Activated CD8-positive, alpha-beta memory T cell treated with anti-CD3 and anti-CD28 coated beads, Interleukin-2, amount 50 U/mL, for 1 hour (primary cell): ENCODE results near the gene POLL.

Experiments
- DNase-seq: peaks from one replicate; pipeline ENCODE4 v3.0.0-alpha.2; 2020; ENCODE audit errors: extremely low read depth

Gene POLL

GRCh38 chr10:101560298-101561067, 27.6 kb downstream of the POLL start:
- no peak for DNase-seq

DNA sequence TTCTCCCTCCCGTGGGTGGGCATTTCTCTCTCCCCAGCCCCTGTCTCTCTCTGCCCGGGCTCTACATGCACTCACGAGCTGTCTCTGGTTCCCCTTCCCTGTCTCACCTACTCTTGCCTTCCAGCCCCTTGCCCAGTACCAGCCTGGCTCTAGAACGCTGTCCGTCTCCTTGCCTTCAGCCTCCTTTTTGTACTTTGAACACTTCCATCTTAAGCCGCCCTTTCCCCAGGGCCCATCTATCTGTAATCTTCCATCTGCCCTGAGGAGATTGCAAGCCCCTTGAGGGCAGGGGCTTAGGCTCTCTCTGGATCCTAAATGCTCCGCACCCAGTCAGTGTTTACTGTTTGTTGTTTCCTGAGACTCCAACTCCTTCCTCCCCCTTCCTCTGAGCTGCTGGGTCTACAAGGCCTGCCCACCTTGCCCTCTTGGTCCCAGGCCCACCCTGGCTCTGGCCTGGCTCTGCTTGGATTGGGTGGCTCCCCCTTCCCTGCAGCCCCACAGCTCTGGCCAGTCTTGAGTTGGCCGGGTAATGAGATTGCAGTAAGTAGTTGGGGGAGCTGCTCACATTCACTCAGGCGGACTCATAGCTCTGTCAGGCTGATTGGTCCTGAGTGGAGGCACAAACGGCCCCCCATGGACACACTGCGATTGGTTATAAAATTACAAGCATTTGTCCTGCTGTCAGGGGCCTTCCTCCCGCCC, 28.3 kb downstream of the POLL start:
- no peak for DNase-seq

- no peak for DNase-seq
Measured at GRCh38 chr10:101558671-101559595, 29.1 kb downstream of the POLL start.

GRCh38 chr10:101558204-101558603, 29.9 kb downstream of the POLL start:
- no peak for DNase-seq

DNA sequence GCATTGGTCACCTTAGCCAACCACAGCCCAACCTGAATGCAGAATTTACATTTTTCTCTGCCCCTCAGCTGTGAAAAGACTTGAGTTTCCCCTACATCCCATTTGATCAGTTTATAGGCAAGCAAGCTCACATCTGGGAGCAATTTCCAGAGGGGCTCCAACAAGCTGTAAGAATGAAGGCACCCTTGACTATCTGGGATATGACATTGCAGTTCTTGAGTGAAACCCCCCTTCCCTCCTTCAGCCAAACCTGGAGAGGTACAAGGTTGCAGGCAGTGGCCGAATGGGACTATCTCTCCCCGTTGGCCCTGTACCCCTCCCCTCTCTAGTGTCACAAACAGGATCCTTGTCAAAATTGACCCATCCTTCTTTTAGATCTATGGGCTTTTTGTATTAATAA, 30.5 kb downstream of the POLL start:
- no peak for DNase-seq

- DNase-seq: no peak
Measured at GRCh38 chr10:101552442-101552841, 35.6 kb downstream of the POLL start.

DNA sequence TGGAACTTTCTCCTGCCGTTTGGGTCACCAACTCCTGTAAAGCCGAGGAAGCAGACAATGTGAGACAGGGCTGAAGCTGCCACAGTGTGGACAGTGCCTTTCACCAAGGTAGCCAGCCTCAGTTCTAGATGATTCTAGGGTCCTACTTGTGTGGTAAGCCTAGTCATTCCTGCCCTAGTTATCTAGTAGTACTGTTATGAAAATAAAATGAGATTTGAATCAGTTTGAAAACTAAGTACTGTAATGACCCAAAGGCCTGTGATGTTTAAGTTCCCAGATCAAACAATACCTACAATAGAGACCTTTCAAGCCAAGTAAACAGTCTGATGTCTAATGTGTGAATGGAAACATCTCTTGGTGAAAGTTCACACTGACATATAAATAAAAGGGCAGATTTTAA, 37.1 kb downstream of the POLL start:
- DNase-seq: no peak

DNA sequence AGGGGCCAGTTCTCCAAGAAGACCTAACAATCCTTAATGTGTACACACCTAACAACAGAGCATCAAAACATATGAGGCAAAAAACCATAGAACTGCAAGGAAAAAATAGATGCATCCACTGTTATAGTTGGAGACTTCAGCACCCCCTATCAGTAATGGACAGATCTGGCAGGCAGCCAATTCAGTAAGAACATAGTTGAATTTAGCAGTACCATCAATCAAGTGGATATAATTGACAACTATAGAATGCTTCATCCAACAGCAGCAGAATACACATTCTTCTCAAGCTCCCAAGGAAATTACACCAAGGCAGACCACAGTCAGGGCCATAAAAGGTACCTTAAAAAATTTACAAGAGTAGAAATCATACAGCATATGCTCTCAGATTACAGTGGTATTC, 42.2 kb downstream of the POLL start:
- DNase-seq: no peak

DNA sequence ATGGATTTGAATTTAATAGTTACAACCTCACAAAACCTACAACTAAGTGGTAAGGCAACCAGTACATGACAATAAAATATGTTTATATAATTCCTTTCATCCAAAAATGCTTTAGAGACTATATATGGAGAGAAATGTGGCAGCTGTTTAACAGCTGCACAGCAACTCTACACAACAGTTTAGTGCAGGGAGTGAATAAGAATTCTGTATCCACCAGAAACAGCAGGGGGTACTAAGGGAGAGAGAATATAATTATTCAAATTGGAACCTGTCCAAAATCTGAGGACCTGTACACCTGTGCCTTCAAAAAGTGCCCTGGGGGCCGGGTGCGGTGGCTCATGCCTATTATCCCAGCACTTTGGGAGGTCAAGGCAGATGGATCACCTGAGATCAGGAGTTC, 49.6 kb downstream of the POLL start:
- no peak for DNase-seq

GRCh38 chr10:101536800-101537199, 51.3 kb downstream of the POLL start:
- no peak for DNase-seq

GRCh38 chr10:101535949-101536348, 52.1 kb downstream of the POLL start:
- no peak for DNase-seq

- DNase-seq: no peak
Measured at GRCh38 chr10:101529725-101530553, 58.1 kb downstream of the POLL start.

DNA sequence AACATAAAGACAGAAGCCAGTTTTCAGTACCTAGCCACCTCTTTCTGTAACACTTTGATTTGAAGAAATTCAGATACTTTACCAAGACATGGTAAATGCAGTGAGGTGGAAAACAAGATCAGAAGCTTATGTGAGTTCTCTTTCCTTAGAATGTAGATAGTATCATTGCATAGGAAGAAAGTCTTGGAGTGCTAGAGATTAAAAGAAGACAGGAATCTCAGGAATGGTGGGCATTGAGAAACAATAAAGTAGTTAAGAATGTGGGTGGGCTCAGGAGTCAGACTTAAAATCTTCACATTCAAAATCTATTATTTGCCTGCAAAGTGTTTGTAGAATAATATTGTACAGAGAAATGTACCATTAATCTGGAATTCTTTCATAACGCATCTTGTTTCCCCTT, 58.9 kb downstream of the POLL start:
- no peak for DNase-seq
